B cell (primary cell): ENCODE measurements around the gene SKAP2. TPM values are rescaled to one million over a fixed set of nuclear protein-coding genes. Genes with fewer than 3 reads are reported as not detected.

Experiments
- ATAC-seq: fragments of 200-7000 bp; cut with Tn5 transposase; one replicate; pipeline ENCODE4 v1.10.0; 2021; ENCODE audit warnings: low read depth, mild to moderate bottlenecking, moderate number of reproducible peaks, moderate library complexity
- CTCF ChIA-PET: fragments of 350-600 bp; sonication (Branson Sonifier 250); formaldehyde crosslinking; loops from one replicate; lab custom pipeline; 2021; ENCODE audit warnings: antibody characterized with exemption, inconsistent platforms; lab: Charles Lee
- POLR2A ChIA-PET: fragments of 350-600 bp; sonication (Branson Sonifier 250); formaldehyde crosslinking; loops from one replicate; lab custom pipeline; 2021; ENCODE audit warnings: antibody characterized with exemption; lab: Charles Lee
- DNase-seq: peaks from one replicate; pipeline ENCODE4 v3.0.0; 2013
- H2AFZ ChIP-seq: 2 replicates; pipeline ENCODE4 v1.6.1; 2012; ENCODE audit warnings: mild to moderate bottlenecking, low read depth, low read length; ENCODE audit not compliant: insufficient read depth, poor library complexity, severe bottlenecking
- H3K27ac ChIP-seq, 2 donors: 1 replicate in 1 of 2; 2 replicates in 1 of 2; pipeline ENCODE4 v1.5.1; 2012 to 2013; ENCODE audit warnings: low read length in 2 of 2, mild to moderate bottlenecking in 2 of 2, moderate library complexity in 1 of 2
- H3K27me3 ChIP-seq, 4 experiments: fragments of 200-600 bp in 1 of 4; sonication (generic) in 1 of 4; replicated peaks in 1 of 4; 1 replicate in 2 of 4; 2 replicates in 2 of 4; pipeline versions ENCODE4 v1.6.1 to v1.7.0; 2013 to 2016; ENCODE audit warnings: low read length in 3 of 4, mild to moderate bottlenecking in 2 of 4, mixed read lengths in 1 of 4, moderate library complexity in 1 of 4; ENCODE audit not compliant: insufficient read depth in 4 of 4, control insufficient read depth in 3 of 4; ENCODE audit errors: control extremely low read depth in 1 of 4
- H3K36me3 ChIP-seq, 2 experiments: replicated peaks in 1 of 2; 1 replicate in 1 of 2; 2 replicates in 1 of 2; pipeline versions ENCODE4 v1.6.1 to v1.7.1; 2013; ENCODE audit warnings: low read length in 1 of 2; ENCODE audit not compliant: insufficient read depth in 2 of 2, control insufficient read depth in 1 of 2; ENCODE audit errors: control extremely low read depth in 1 of 2, extremely low read depth in 1 of 2
- H3K4me1 ChIP-seq, 2 donors: fragments of 200-600 bp in 1 of 2; sonication (generic) in 1 of 2; 1 replicate in 1 of 2; 2 replicates in 1 of 2; pipeline versions ENCODE4 v1.5.1 to v1.6.1; 2013 to 2017; ENCODE audit warnings: low read length in 2 of 2; ENCODE audit not compliant: control insufficient read depth in 2 of 2, insufficient read depth in 2 of 2
- H3K4me2 ChIP-seq: replicated peaks from 2 replicates; pipeline ENCODE3; 2012; ENCODE audit warnings: mild to moderate bottlenecking, low read depth, low read length; ENCODE audit not compliant: poor library complexity, severe bottlenecking
- H3K4me3 ChIP-seq, 5 experiments: fragments of 200-600 bp in 1 of 5; sonication (generic) in 1 of 5; 1 replicate in 3 of 5; 2 replicates in 2 of 5; pipeline versions ENCODE4 v1.5.1 to v1.7.0; 2011 to 2016; ENCODE audit warnings: low read length in 4 of 5, mild to moderate bottlenecking in 4 of 5, low read depth in 2 of 5, control low read depth in 1 of 5, moderate library complexity in 1 of 5; ENCODE audit not compliant: insufficient read depth in 1 of 5; ENCODE audit errors: control extremely low read depth in 1 of 5, extremely low read depth in 1 of 5
- H3K79me2 ChIP-seq: fragments of 200-600 bp; sonication (generic); one replicate; pipeline ENCODE4 v1.6.0; 2016; ENCODE audit warnings: low read length; ENCODE audit not compliant: control insufficient read depth, insufficient read depth
- H3K9ac ChIP-seq: fragments of 200-600 bp; sonication (generic); 2 replicates; pipeline ENCODE4 v1.6.1; 2017; ENCODE audit warnings: mild to moderate bottlenecking, low read length, moderate library complexity
- H3K9me3 ChIP-seq, 3 donors: one replicate each; pipeline versions ENCODE4 v1.6.1 to v1.7.1; 2013; ENCODE audit warnings: low read length in 2 of 3; ENCODE audit not compliant: control insufficient read depth in 2 of 3, insufficient read depth in 1 of 3; ENCODE audit errors: control extremely low read depth in 1 of 3
- H4K20me1 ChIP-seq: 2 replicates; pipeline ENCODE4 v1.6.0; 2012; ENCODE audit warnings: mild to moderate bottlenecking, low read length; ENCODE audit not compliant: insufficient read depth, control insufficient read depth, poor library complexity, severe bottlenecking
- H3K27ac Mint-ChIP-seq: one replicate; pipeline ENCODE4 v1.8.0; 2021; ENCODE audit warnings: mixed read lengths
- H3K27me3 Mint-ChIP-seq: one replicate; pipeline ENCODE4 v1.8.0; 2021; ENCODE audit warnings: mixed read lengths
- H3K4me1 Mint-ChIP-seq: one replicate; pipeline ENCODE4 v1.8.0; 2021; ENCODE audit warnings: mixed read lengths
- H3K4me3 Mint-ChIP-seq: one replicate; pipeline ENCODE4 v1.8.0; 2021; ENCODE audit warnings: mixed read lengths
- H3K9me3 Mint-ChIP-seq: one replicate; pipeline ENCODE4 v1.8.0; 2022; ENCODE audit warnings: mixed read lengths; ENCODE audit not compliant: insufficient read depth
- CTCF ChIP-seq: fragments of 200-600 bp; IDR thresholded peaks from one replicate; pipeline ENCODE4 v1.8.0; 2022; ENCODE audit warnings: antibody characterized with exemption, mild to moderate bottlenecking
- EZH2 ChIP-seq: IDR thresholded peaks from 2 replicates; pipeline ENCODE4 v1.6.1; 2012; ENCODE audit warnings: borderline replicate concordance, low read depth, mild to moderate bottlenecking, moderate library complexity, low read length; ENCODE audit not compliant: insufficient read depth, poor library complexity, severe bottlenecking
- WGBS: methylation state at CpG from one replicate; pipeline ENCODE4 v1.1.5; 2013; ENCODE audit warnings: missing lambda C conversion rate; ENCODE audit not compliant: insufficient coverage; 5-methylcytosine and 5-hydroxymethylcytosine counted together
- intact Hi-C: fragments of 100-400 bp; cut with micrococcal nuclease; formaldehyde crosslinking; loops from one replicate; pipeline ENCODE4 v1.10.0; 2022
- polyA plus RNA-seq: library from polyadenylated mRNA; depleted of rRNA; stranded (reverse); fragments of >200 nt; gene quantifications from 2 replicates; pipeline ENCODE4 v1.2.3, GENCODE V29; 2012
- total RNA-seq, 2 donors: library from RNA; stranded (reverse); fragments of 120-200 nt in 1 of 2; gene quantifications; 1 replicate in 1 of 2; 2 replicates in 1 of 2; pipeline versions ENCODE4 v1.2.3 to v1.2.4, GENCODE V29; 2013 to 2022

The SKAP2 gene
- total and polyA plus RNA-seq, 2 donors (not counting 1 experiment from before 2014, with no cell fraction given): 12.8 to 58.4 TPM

GRCh38 chr7:26694713-26695112 lies 169.7 kb downstream of the SKAP2 start:
- CTCF ChIA-PET: interaction anchor here (1.5 kb wide), 1 partner anchor 802 kb away, joined by 6 read pairs; no protein-coding TSS in a partner anchor
- Histone ChIP-seq H4K20me1 (no peaks in the 10 kb centered on the region), H3K27me3 (no peaks in the 10 kb centered on the region), H3K79me2 (no peaks in the 10 kb centered on the region), H3K4me2 (no peak overlapping the region), H3K9me3 (no peaks in the 10 kb centered on the region), H3K4me1 (no peaks in the 10 kb centered on the region), H3K36me3 (peaks cover 0 to 4% of the 10 kb centered on the region in 2 experiments), H2AFZ (no peak overlapping the region), H3K9ac (no peak overlapping the region), H3K4me3 (no peak overlapping the region), H3K27ac (no peak overlapping the region)
- no peak for DNase-seq
- intact Hi-C loops: no loop called here
- ATAC-seq: no peak
- Mint-ChIP-seq H3K4me3 (no peak overlapping the region), H3K27ac (no peak overlapping the region), H3K4me1 (peaks cover 18% of the 10 kb centered on the region), H3K9me3 (no peaks in the 10 kb centered on the region), H3K27me3 (no peaks in the 10 kb centered on the region)
- no CpG with 5 or more reads among the region's 3 CpGs for WGBS
- POLR2A ChIA-PET: no interaction called here
- TF ChIP-seq EZH2 (no peak), CTCF (no peak)

GRCh38 chr7:26694141-26694540 lies 170.2 kb downstream of the SKAP2 start:
- H3K27ac Mint-ChIP-seq: no peak overlapping the region
- Histone ChIP-seq H3K4me2 (no peak overlapping the region), H3K27me3 (no peaks in the 10 kb centered on the region), H3K27ac (no peak overlapping the region), H3K36me3 (peaks cover 0 to 4% of the 10 kb centered on the region in 2 experiments), H3K9ac (no peak overlapping the region), H3K4me1 (peaks cover 4% of the 10 kb centered on the region in 2 donors), H2AFZ (no peak overlapping the region), H3K79me2 (no peaks in the 10 kb centered on the region), H3K4me3 (no peak overlapping the region), H4K20me1 (no peaks in the 10 kb centered on the region), H3K9me3 (no peaks in the 10 kb centered on the region)
- peaks cover 24% of the 10 kb centered on the region for H3K4me1 Mint-ChIP-seq
- no peak for DNase-seq
- TF ChIP-seq CTCF: no peak
- TF ChIP-seq EZH2: no peak
- intact Hi-C loops: no loop called here
- no peak overlapping the region for H3K4me3 Mint-ChIP-seq
- no peaks in the 10 kb centered on the region for H3K27me3 Mint-ChIP-seq
- ChIA-PET POLR2A (no interaction called here), CTCF (interaction anchor here (1.3 to 1.5 kb wide), 2 partner anchors 26 to 801 kb away, joined by 6 read pairs; no protein-coding TSS in a partner anchor)
- no peak for ATAC-seq
- no peaks in the 10 kb centered on the region for H3K9me3 Mint-ChIP-seq
